ENCODE results near the gene KRT3. TPM values are rescaled to one million over a fixed set of nuclear protein-coding genes. Genes with fewer than 3 reads are reported as not detected.

The KRT3 gene
- total RNA-seq, 4 donors from 2014 or later: not detected

GRCh38 chr12:52814710-52815155 lies 18.8 kb upstream of the KRT3 start:
- no peak for DNase-seq (ENCODE audit: extremely low spot score)
- Histone ChIP-seq H3K27me3 (peaks cover 0 to 16% (median 0%) of the 10 kb centered on the region in 4 donors), H3K9me3 (no peaks in the 10 kb centered on the region), H3K27ac (replicated peaks in 1 of 4) (no peak overlapping the region), H3K4me1 (peaks cover 0 to 14% (median 7%) of the 10 kb centered on the region in 4 donors), H3K36me3 (no peaks in the 10 kb centered on the region), H3K4me3 (no peak overlapping the region)
- WGBS: 79% methylated on average over 4 of the region's 4 CpGs
- intact Hi-C loops (cut with DNase I): no loop called here
- no peak for TF ChIP-seq CTCF (IDR thresholded peaks at IDR 0.05)
- no peak for TF ChIP-seq POLR2AphosphoS5 (IDR thresholded peaks at IDR 0.05)
- no peak for TF ChIP-seq POLR2A (IDR thresholded peaks at IDR 0.05; ENCODE audit: low read depth)
- TF ChIP-seq EP300 (IDR thresholded peaks at IDR 0.05): no peak

- intact Hi-C loops (cut with DNase I): no loop called here
- Histone ChIP-seq H3K27me3 (peaks cover 0 to 11% (median 0%) of the 10 kb centered on the region in 4 donors), H3K4me1 (peaks cover 0 to 14% (median 7%) of the 10 kb centered on the region in 4 donors), H3K27ac (replicated peaks in 1 of 4) (no peak within 1 kb of the TSS), H3K9me3 (no peaks in the 10 kb centered on the region), H3K36me3 (no peaks in the 10 kb centered on the region), H3K4me3 (no peak within 1 kb of the TSS)
- TF ChIP-seq EP300 (IDR thresholded peaks at IDR 0.05) (no peak), POLR2A (IDR thresholded peaks at IDR 0.05; ENCODE audit: low read depth) (no peak), CTCF (IDR thresholded peaks at IDR 0.05) (no peak), POLR2AphosphoS5 (IDR thresholded peaks at IDR 0.05) (no peak)
- no peak for DNase-seq (ENCODE audit: extremely low spot score)
- 79% methylated on average over 15 of the region's 15 CpGs for WGBS
These were observed 18.2 kb upstream of the KRT3 start, which contains the start of gene KRT4 for GRCh38 chr12:52813885-52814709. TSS of gene KRT4 (minus strand) at chr12:52814116. CDS start at chr12:52814058, 58 bp downstream.

- Histone ChIP-seq H3K27ac (replicated peaks in 1 of 4) (no peak overlapping the region), H3K4me1 (peaks cover 0 to 14% (median 7%) of the 10 kb centered on the region in 4 donors), H3K9me3 (no peaks in the 10 kb centered on the region), H3K36me3 (no peaks in the 10 kb centered on the region), H3K27me3 (peaks cover 0 to 11% (median 0%) of the 10 kb centered on the region in 4 donors), H3K4me3 (no peak overlapping the region)
- intact Hi-C loops (cut with DNase I): no loop called here
- DNase-seq (ENCODE audit: extremely low spot score): no peak
- WGBS: 93% methylated on average over 10 of the region's 10 CpGs
- TF ChIP-seq EP300 (IDR thresholded peaks at IDR 0.05) (no peak), CTCF (IDR thresholded peaks at IDR 0.05) (no peak), POLR2AphosphoS5 (IDR thresholded peaks at IDR 0.05) (no peak), POLR2A (IDR thresholded peaks at IDR 0.05; ENCODE audit: low read depth) (no peak)
These were observed 17.4 kb upstream of the KRT3 start for GRCh38 chr12:52813203-52813819.

- intact Hi-C loops (cut with DNase I): no loop called here
- H3K4me3 ChIP-seq: no peak overlapping the region
- WGBS: 58% methylated on average over 3 of the region's 3 CpGs
- no peaks in the 10 kb centered on the region for H3K36me3 ChIP-seq
- H3K9me3 ChIP-seq: no peaks in the 10 kb centered on the region
- H3K4me1 ChIP-seq: peaks cover 0 to 14% (median 7%) of the 10 kb centered on the region in 4 donors
- peaks cover 0 to 15% (median 0%) of the 10 kb centered on the region in 4 donors for H3K27me3 ChIP-seq
- no peak overlapping the region for H3K27ac ChIP-seq (replicated peaks in 1 of 4)
- no peak for TF ChIP-seq EP300 (IDR thresholded peaks at IDR 0.05)
- TF ChIP-seq POLR2AphosphoS5 (IDR thresholded peaks at IDR 0.05): no peak
- TF ChIP-seq POLR2A (IDR thresholded peaks at IDR 0.05; ENCODE audit: low read depth): no peak
- TF ChIP-seq CTCF (IDR thresholded peaks at IDR 0.05): no peak
- DNase-seq (ENCODE audit: extremely low spot score): no peak
These were observed 16.8 kb upstream of the KRT3 start for GRCh38 chr12:52812749-52813148.
